ENCODE data around the gene TMEM132E. TPM values are rescaled to one million over a fixed set of nuclear protein-coding genes. Genes with fewer than 3 reads are reported as not detected.

TMEM132E gene
- total RNA-seq, 1 donor = under 0.01 TPM

- DNase-seq (ENCODE audit: low read depth) = no peak
- TF ChIP-seq CTCF (IDR thresholded peaks at IDR 0.05; ENCODE audit: insufficient read depth, low read length) = no peak
- no peak overlapping the region for H3K4me3 ChIP-seq (ENCODE audit: low read depth, low read length)
Observed at GRCh38 chr17:34592002-34592401, 12.6 kb downstream of the TMEM132E start.

- DNase-seq (ENCODE audit: low read depth) = no peak
- no peak overlapping the region for H3K4me3 ChIP-seq (ENCODE audit: low read depth, low read length)
- TF ChIP-seq CTCF (IDR thresholded peaks at IDR 0.05; ENCODE audit: insufficient read depth, low read length) = no peak
Observed at GRCh38 chr17:34596920-34597319, 17.5 kb downstream of the TMEM132E start.

GRCh38 chr17:34598161-34598776 lies 18.9 kb downstream of the TMEM132E start:
- DNase-seq (ENCODE audit: low read depth) = no peak
- no peak for TF ChIP-seq CTCF (IDR thresholded peaks at IDR 0.05; ENCODE audit: insufficient read depth, low read length)
- no peak overlapping the region for H3K4me3 ChIP-seq (ENCODE audit: low read depth, low read length)

- no peak for DNase-seq (ENCODE audit: low read depth)
- no peak for TF ChIP-seq CTCF (IDR thresholded peaks at IDR 0.05; ENCODE audit: insufficient read depth, low read length)
- no peak overlapping the region for H3K4me3 ChIP-seq (ENCODE audit: low read depth, low read length)
Observed at GRCh38 chr17:34601416-34601815, 22.0 kb downstream of the TMEM132E start.

- DNase-seq (ENCODE audit: low read depth) = no peak
- no peak for TF ChIP-seq CTCF (IDR thresholded peaks at IDR 0.05; ENCODE audit: insufficient read depth, low read length)
Observed at GRCh38 chr17:34603974-34604373, 24.6 kb downstream of the TMEM132E start.

GRCh38 chr17:34606763-34607162 lies 27.4 kb downstream of the TMEM132E start:
- H3K4me3 ChIP-seq (ENCODE audit: low read depth, low read length) = no peak overlapping the region
- no peak for TF ChIP-seq CTCF (IDR thresholded peaks at IDR 0.05; ENCODE audit: insufficient read depth, low read length)
- DNase-seq (ENCODE audit: low read depth) = no peak

More at GRCh38 chr17:34603974-34604373, 24.6 kb downstream of the TMEM132E start:
- H3K4me3 ChIP-seq (ENCODE audit: low read depth, low read length) = no peak overlapping the region

- DNase-seq (ENCODE audit: low read depth) = no peak
- no peak for TF ChIP-seq CTCF (IDR thresholded peaks at IDR 0.05; ENCODE audit: insufficient read depth, low read length)
Observed at GRCh38 chr17:34607917-34608316, 28.5 kb downstream of the TMEM132E start.

More at GRCh38 chr17:34607917-34608316, 28.5 kb downstream of the TMEM132E start:
- no peak overlapping the region for H3K4me3 ChIP-seq (ENCODE audit: low read depth, low read length)
